H1 (cell line): Measurements from ENCODE around the gene PLBD2. TPM values are rescaled to one million over a fixed set of nuclear protein-coding genes. Genes with fewer than 3 reads are reported as not detected.

Experiments used
- CTCF ChIA-PET: fragments of 300-600 bp; sonication (Branson Sonifier 250); formaldehyde crosslinking; loops from one replicate; lab custom pipeline; 2021; ENCODE audit not compliant: partially characterized antibody; lab: Charles Lee
- POLR2A ChIA-PET: fragments of 300-600 bp; sonication (Branson Sonifier 250); formaldehyde crosslinking; loops from one replicate; lab custom pipeline; 2021; ENCODE audit warnings: inconsistent platforms; ENCODE audit not compliant: partially characterized antibody; lab: Charles Lee
- DNase-seq, 2 experiments: peaks; one replicate each; pipeline versions ENCODE4 v3.0.0 to v3.0.0-alpha.2; 2010 to 2022; ENCODE audit warnings: low spot score in 2 of 2, low read depth in 1 of 2, mixed read lengths in 1 of 2
- FAIRE-seq: peaks from 2 replicates; lab custom pipeline; 2011; peaks lifted over from hg19 to GRCh38; lab: Jason Lieb, UNC
- H2AFZ ChIP-seq: 2 replicates; pipeline ENCODE4 v1.8.1; 2012; ENCODE audit warnings: low read length, inconsistent platforms
- H2AK5ac ChIP-seq: 2 replicates; pipeline ENCODE4 v1.6.1; 2013; ENCODE audit warnings: low read depth, low read length
- H2BK120ac ChIP-seq: replicated peaks from 2 replicates; pipeline ENCODE3; 2013; ENCODE audit warnings: low read depth, low read length, inconsistent platforms
- H2BK12ac ChIP-seq: 2 replicates; pipeline ENCODE4 v1.6.1; 2013; ENCODE audit warnings: low read depth, low read length
- H2BK15ac ChIP-seq: 2 replicates; pipeline ENCODE4 v1.6.1; 2013; ENCODE audit warnings: low read length
- H2BK20ac ChIP-seq: 2 replicates; pipeline ENCODE4 v1.6.1; 2013; ENCODE audit warnings: low read length
- H2BK5ac ChIP-seq: 2 replicates; pipeline ENCODE4 v1.6.1; 2013; ENCODE audit warnings: low read depth, low read length
- H3K14ac ChIP-seq: 2 replicates; pipeline ENCODE4 v1.6.1; 2013; ENCODE audit warnings: inconsistent platforms; ENCODE audit not compliant: insufficient read length
- H3K18ac ChIP-seq: 2 replicates; pipeline ENCODE4 v1.6.1; 2013; ENCODE audit warnings: low read length; ENCODE audit errors: extremely low read depth
- H3K23ac ChIP-seq: 2 replicates; pipeline ENCODE4 v1.6.1; 2013; ENCODE audit warnings: inconsistent platforms; ENCODE audit not compliant: insufficient read length
- H3K23me2 ChIP-seq: 2 replicates; pipeline ENCODE4 v1.6.1; 2013; ENCODE audit warnings: low read depth, low read length
- H3K27ac ChIP-seq: 2 replicates; pipeline ENCODE4 v1.6.1; 2011; ENCODE audit warnings: low read depth, low read length, inconsistent platforms
- H3K27me3 ChIP-seq, 4 experiments: replicated peaks in 1 of 4; 1 replicate in 1 of 4; 2 replicates in 3 of 4; pipeline versions ENCODE4 v1.6.1 to v1.8.1; 2011 to 2013; ENCODE audit warnings: low read length in 3 of 4, mild to moderate bottlenecking in 3 of 4, inconsistent platforms in 2 of 4, mixed read lengths in 2 of 4, moderate library complexity in 1 of 4; ENCODE audit not compliant: control insufficient read depth in 3 of 4, insufficient read depth in 3 of 4; ENCODE audit errors: extremely low read depth in 1 of 4
- H3K36me3 ChIP-seq, 4 experiments: 2 replicates each; pipeline versions ENCODE4 v1.6.1 to v1.8.1; 2011 to 2013; ENCODE audit warnings: mild to moderate bottlenecking in 4 of 4, low read length in 3 of 4, moderate library complexity in 2 of 4, control low read depth in 1 of 4, inconsistent platforms in 1 of 4; ENCODE audit not compliant: insufficient read depth in 4 of 4, control insufficient read depth in 2 of 4
- H3K4ac ChIP-seq: replicated peaks from 2 replicates; pipeline ENCODE3; 2013; ENCODE audit warnings: low read length, low read depth, mixed read lengths, inconsistent platforms; ENCODE audit not compliant: insufficient read length
- H3K4me1 ChIP-seq, 4 experiments: replicated peaks in 1 of 4; 1 replicate in 1 of 4; 2 replicates in 3 of 4; pipeline versions ENCODE4 v1.6.1 to v1.8.1; 2011 to 2013; ENCODE audit warnings: low read length in 3 of 4, inconsistent platforms in 2 of 4, mixed read lengths in 1 of 4; ENCODE audit not compliant: insufficient read depth in 4 of 4, control insufficient read depth in 3 of 4
- H3K4me2 ChIP-seq, 2 experiments: 2 replicates each; pipeline versions ENCODE4 v1.6.1 to v1.8.1; 2011 to 2013; ENCODE audit warnings: low read depth in 2 of 2, low read length in 2 of 2, control low read depth in 1 of 2, inconsistent platforms in 1 of 2, mild to moderate bottlenecking in 1 of 2; ENCODE audit not compliant: insufficient read depth in 1 of 2
- H3K4me3 ChIP-seq, 4 experiments: fragments of 200-600, 300-600 bp in 1 of 4; sonication (generic), shearing (Covaris generic), sonication (Bioruptor Twin) in 1 of 4; 2 replicates each; pipeline versions ENCODE4 v1.5.1 to v1.8.1; 2011 to 2016; ENCODE audit warnings: low read length in 4 of 4, low read depth in 3 of 4, control low read depth in 2 of 4, inconsistent platforms in 2 of 4, mild to moderate bottlenecking in 2 of 4, mixed read lengths in 1 of 4, moderate library complexity in 1 of 4; ENCODE audit not compliant: insufficient read depth in 2 of 4; ENCODE audit errors: extremely low read depth in 1 of 4
- H3K56ac ChIP-seq: replicated peaks from 2 replicates; pipeline ENCODE3; 2013; ENCODE audit warnings: low read depth, mild to moderate bottlenecking, mixed read lengths, low read length, inconsistent platforms; ENCODE audit not compliant: insufficient read length
- H3K79me1 ChIP-seq: 2 replicates; pipeline ENCODE4 v1.6.1; 2013; ENCODE audit warnings: low read depth, low read length, control low read depth
- H3K79me2 ChIP-seq, 2 experiments: 2 replicates each; pipeline versions ENCODE4 v1.6.1 to v1.8.1; 2012 to 2013; ENCODE audit warnings: low read length in 2 of 2, mild to moderate bottlenecking in 2 of 2, inconsistent platforms in 1 of 2; ENCODE audit not compliant: insufficient read depth in 2 of 2, control insufficient read depth in 1 of 2
- H3K9ac ChIP-seq, 4 experiments: replicated peaks in 1 of 4; 1 replicate in 1 of 4; 2 replicates in 3 of 4; pipeline versions ENCODE4 v1.6.1 to v1.8.1; 2011 to 2013; ENCODE audit warnings: low read depth in 3 of 4, low read length in 3 of 4, control low read depth in 2 of 4, mild to moderate bottlenecking in 2 of 4, moderate library complexity in 2 of 4, inconsistent platforms in 1 of 4; ENCODE audit errors: extremely low read depth in 1 of 4
- H3K9me3 ChIP-seq, 2 experiments: 2 replicates each; pipeline versions ENCODE4 v1.6.1 to v1.8.1; 2012 to 2013; ENCODE audit warnings: mild to moderate bottlenecking in 2 of 2, moderate library complexity in 2 of 2, control low read depth in 1 of 2, inconsistent platforms in 1 of 2, low read depth in 1 of 2, low read length in 1 of 2, mixed read lengths in 1 of 2; ENCODE audit not compliant: insufficient read depth in 2 of 2
- H4K20me1 ChIP-seq, 2 experiments: replicated peaks in 1 of 2; 2 replicates each; pipeline versions ENCODE3 to v1.8.1; 2011 to 2013; ENCODE audit warnings: inconsistent platforms in 2 of 2, low read length in 2 of 2, mild to moderate bottlenecking in 1 of 2; ENCODE audit not compliant: insufficient read depth in 2 of 2, control insufficient read depth in 1 of 2
- H4K5ac ChIP-seq: 2 replicates; pipeline ENCODE4 v1.6.1; 2013; ENCODE audit warnings: low read length, low read depth, mixed read lengths, inconsistent platforms; ENCODE audit not compliant: insufficient read length
- H4K8ac ChIP-seq: 2 replicates; pipeline ENCODE4 v1.8.0; 2013; ENCODE audit warnings: mild to moderate bottlenecking, moderate library complexity, low read length, inconsistent platforms; ENCODE audit not compliant: insufficient read depth; ENCODE audit errors: extremely low read depth
- H4K91ac ChIP-seq: replicated peaks from 2 replicates; pipeline ENCODE3; 2013; ENCODE audit warnings: low read length, mixed read lengths, inconsistent platforms; ENCODE audit not compliant: insufficient read length
- ASH2L ChIP-seq: fragments of 200-600, 300-600 bp; sonication (generic); IDR thresholded peaks from one replicate; pipeline ENCODE4 v1.7.1; 2017; ENCODE audit warnings: low read length
- CEBPB ChIP-seq: IDR thresholded peaks from 2 replicates; pipeline ENCODE4 v1.6.1; 2012; ENCODE audit warnings: low read depth, low read length
- CTBP2 ChIP-seq: IDR thresholded peaks from 2 replicates; pipeline ENCODE4 v1.7.0; 2011; ENCODE audit warnings: borderline replicate concordance, mild to moderate bottlenecking, moderate library complexity, mixed read lengths, low read length; ENCODE audit not compliant: insufficient read depth, insufficient read length
- EGR1 ChIP-seq: IDR thresholded peaks from 2 replicates; pipeline ENCODE4 v1.6.1; 2011; ENCODE audit warnings: low read depth, low read length, borderline replicate concordance
- EP300 ChIP-seq, 2 experiments: IDR thresholded peaks; 1 replicate in 1 of 2; 2 replicates in 1 of 2; pipeline ENCODE4 v1.6.1; 2011 to 2012; ENCODE audit warnings: low read depth in 2 of 2, low read length in 2 of 2, mild to moderate bottlenecking in 2 of 2, borderline replicate concordance in 1 of 2, inconsistent platforms in 1 of 2, moderate library complexity in 1 of 2
- HDAC2 ChIP-seq, 2 experiments: fragments of 300-600 bp in 1 of 2; sonication (generic) in 1 of 2; IDR thresholded peaks; 2 replicates each; pipeline ENCODE4 v1.6.1; 2011 to 2012; ENCODE audit warnings: low read depth in 2 of 2, low read length in 2 of 2, mild to moderate bottlenecking in 2 of 2, moderate library complexity in 2 of 2, borderline replicate concordance in 1 of 2, inconsistent platforms in 1 of 2
- POLR2A ChIP-seq, 2 experiments: IDR thresholded peaks; 1 replicate in 1 of 2; 2 replicates in 1 of 2; pipeline ENCODE4 v1.6.1; 2011; ENCODE audit warnings: low read depth in 2 of 2, low read length in 2 of 2, mild to moderate bottlenecking in 2 of 2; ENCODE audit errors: control extremely low read depth in 1 of 2
- POLR2AphosphoS5 ChIP-seq: IDR thresholded peaks from 2 replicates; pipeline ENCODE4 v1.6.1; 2011; ENCODE audit warnings: low read depth, low read length
- RXRA ChIP-seq: IDR thresholded peaks from 2 replicates; pipeline ENCODE4 v1.6.1; 2011; ENCODE audit warnings: low read depth, mild to moderate bottlenecking, low read length, moderate library complexity; ENCODE audit not compliant: insufficient read depth
- SIX5 ChIP-seq: IDR thresholded peaks from 2 replicates; pipeline ENCODE4 v1.6.1; 2011; ENCODE audit warnings: mild to moderate bottlenecking, low read depth, low read length
- YY1 ChIP-seq: IDR thresholded peaks from 2 replicates; pipeline ENCODE4 v1.6.1; 2011; ENCODE audit warnings: low read depth, mild to moderate bottlenecking, low read length
- ZNF274 ChIP-seq: IDR thresholded peaks from 2 replicates; pipeline ENCODE4 v1.7.0; 2012; ENCODE audit warnings: low read length, borderline replicate concordance; ENCODE audit errors: extremely low read depth
- WGBS, 2 experiments: shearing (Covaris generic) in 1 of 2; methylation state at CpG; one replicate each; pipeline versions ENCODE4 v1.1.6 to v1.1.7; 2013 to 2015; ENCODE audit warnings: low lambda C conversion rate in 2 of 2, mixed read lengths in 2 of 2, inconsistent platforms in 1 of 2, low coverage in 1 of 2, missing lambda C conversion rate in 1 of 2; ENCODE audit not compliant: insufficient replicate concordance in 2 of 2, insufficient coverage in 1 of 2, insufficient read length in 1 of 2; ENCODE audit errors: extremely low coverage in 1 of 2, missing lambda C conversion rate in 1 of 2; 5-methylcytosine and 5-hydroxymethylcytosine counted together
- polyA plus RNA-seq, 7 experiments: library from polyadenylated mRNA; depleted of rRNA in 3 of 7; stranded (reverse) in 5 of 7; unstranded in 2 of 7; fragments of >200 nt in 5 of 7; fragments of 200-250 nt in 2 of 7; gene quantifications; 1 replicate in 5 of 7; 2 replicates in 1 of 7; 4 replicates in 1 of 7; pipeline versions ENCODE4 v1.2.1 to v1.2.3, GENCODE V29; 2011 to 2013; ENCODE audit warnings: missing spikeins in 2 of 7, mixed read lengths in 2 of 7
- total RNA-seq: library from RNA; stranded (reverse); fragmentation: NEBNext Ultra II Directional; extraction: Animal tissue kit (Norgen Biotek cat#: 25700); gene quantifications from 2 replicates; pipeline ENCODE4 v1.2.1, GENCODE V29; 2021

Gene PLBD2
- total and polyA plus RNA-seq, 2 of the 8 experiments (the other 6 are each of a cell fraction or from before 2014, with no cell fraction given) = 16.8 to 33.5 TPM

GRCh38 chr12:113425960-113426453, 67.6 kb downstream of the PLBD2 start:
- H2BK5ac ChIP-seq = peak overlapping the region; percentile 96; the same call in 1 of the 2 replicates
- peaks cover 8% of the 10 kb centered on the region for H3K23me2 ChIP-seq
- ChIA-PET POLR2A (interaction anchor here (0.5 to 1.5 kb wide), 9 partner anchors 9 to 483 kb away, joined by 3 to 5 read pairs (median 3); partner anchors contain the start of gene SDS), CTCF (interaction anchor here (0.7 to 3.0 kb wide), 53 partner anchors 9 to 867 kb away, joined by 3 to 53 read pairs (median 4); partner anchors contain the start of genes CFAP73 and SDS)
- H2AK5ac ChIP-seq = no peak overlapping the region
- no peaks in the 10 kb centered on the region for H3K27me3 ChIP-seq
- 9% methylated on average over 10 of the region's 11 CpGs; no CpG with 5 or more reads in 1 of the 2 experiments for WGBS, 2 experiments
- no peak overlapping the region for H2AFZ ChIP-seq
- H3K18ac ChIP-seq = peak overlapping the region; percentile 87
- no peak overlapping the region; a peak in 1 of 7 replicates for H3K9ac ChIP-seq
- H2BK15ac ChIP-seq = no peak overlapping the region
- H4K8ac ChIP-seq = peak overlapping the region; percentile 26; the same call in 1 of the 2 replicates
- H3K79me1 ChIP-seq = no peaks in the 10 kb centered on the region
- peak overlapping the region; percentile 72; the same call in 1 of the 2 replicates for H2BK20ac ChIP-seq
- H4K20me1 ChIP-seq = no peaks in the 10 kb centered on the region
- peak overlapping the region; percentile 57 for H4K91ac ChIP-seq
- no peak overlapping the region for H3K23ac ChIP-seq
- H2BK12ac ChIP-seq = peak overlapping the region; percentile 87; the same call in 1 of the 2 replicates
- no peak overlapping the region for H3K4ac ChIP-seq
- peak in 1 of 2 experiments; percentile 81 for DNase-seq
- no peaks in the 10 kb centered on the region for H3K79me2 ChIP-seq
- H3K4me1 ChIP-seq = peaks cover 0 to 7% (median 5%) of the 10 kb centered on the region in 4 experiments; a peak in 5 of 7 replicates
- no peak overlapping the region for H3K14ac ChIP-seq
- peak overlapping the region; percentile 96 for H4K5ac ChIP-seq
- peak overlapping the region; percentile 56 to 59 for H3K4me2 ChIP-seq
- H3K4me3 ChIP-seq = peak overlapping the region in 2 of 4 experiments; percentile 14 to 52; a peak in 3 of 8 replicates
- no peaks in the 10 kb centered on the region for H3K36me3 ChIP-seq
- FAIRE-seq = peak; percentile 52
- peak overlapping the region; percentile 50; the same call in 1 of the 2 replicates for H3K27ac ChIP-seq
- no peak overlapping the region for H3K56ac ChIP-seq
- H2BK120ac ChIP-seq = peak overlapping the region; percentile 38
- no peaks in the 10 kb centered on the region for H3K9me3 ChIP-seq
- TF ChIP-seq ASH2L = peak; percentile 61
- TF ChIP-seq ZNF274 = no peak
- TF ChIP-seq HDAC2 (IDR thresholded peaks at IDR 0.05; ENCODE audit: borderline replicate concordance in 1 of 2, low read depth in 2 of 2, low read length in 2 of 2) = peak; percentile 21 to 64; a peak in 1 of 4 replicates
- TF ChIP-seq SIX5 = no peak
- peak in 1 of 2 experiments; percentile 38; a peak in 1 of 3 replicates for TF ChIP-seq EP300 (IDR thresholded peaks at IDR 0.05; ENCODE audit: borderline replicate concordance in 1 of 2, low read depth in 2 of 2, low read length in 2 of 2)
- 0 out of 2 replicates have a peak, but pooled peaks have one; percentile 7 for TF ChIP-seq RXRA
- no peak for TF ChIP-seq CTBP2
- TF ChIP-seq YY1 = 0 out of 2 replicates have a peak, but pooled peaks have one; percentile 7
- TF ChIP-seq EGR1 = peak; percentile 90
- TF ChIP-seq POLR2A (IDR thresholded peaks at IDR 0.05; ENCODE audit: control extremely low read depth in 1 of 2, low read depth in 2 of 2, low read length in 2 of 2) = peak in 1 of 2 experiments; percentile 62; a peak in 1 of 3 replicates
- peak; percentile 65; the same call in 1 of the 2 replicates for TF ChIP-seq POLR2AphosphoS5
- no peak for TF ChIP-seq CEBPB
